Spleen (tissue), 11 donors: ENCODE results near the gene HDHD3. TPM values are rescaled to one million over a fixed set of nuclear protein-coding genes. Genes with fewer than 3 reads are reported as not detected.

Experiments
- DNase-seq: peaks from one replicate; pipeline ENCODE4 v3.0.0-alpha.2; 2020
- H3K27ac ChIP-seq, 8 donors: fragments of 200-600 bp; sonication (generic) in 7 of 8; 1 replicate in 4 of 8; 2 replicates in 4 of 8; pipeline versions ENCODE4 v1.5.0 to v1.8.0; 2016 to 2021; ENCODE audit warnings: inconsistent platforms in 4 of 8, mild to moderate bottlenecking in 4 of 8, moderate library complexity in 1 of 8
- H3K27me3 ChIP-seq, 7 donors: fragments of 200-600 bp; sonication (generic) in 6 of 7; replicated peaks in 1 of 7; 1 replicate in 4 of 7; 2 replicates in 3 of 7; pipeline versions ENCODE4 v1.5.0 to v1.8.0; 2016 to 2021; ENCODE audit warnings: inconsistent platforms in 3 of 7, mild to moderate bottlenecking in 1 of 7
- H3K36me3 ChIP-seq, 6 donors: fragments of 200-600 bp; sonication (generic) in 5 of 6; 1 replicate in 4 of 6; 2 replicates in 2 of 6; pipeline versions ENCODE4 v1.5.0 to v1.8.0; 2016 to 2021; ENCODE audit warnings: inconsistent platforms in 2 of 6
- H3K4me1 ChIP-seq, 6 donors: fragments of 200-600 bp; sonication (generic) in 5 of 6; 1 replicate in 3 of 6; 2 replicates in 3 of 6; pipeline versions ENCODE4 v1.5.0 to v1.8.0; 2016 to 2021; ENCODE audit warnings: inconsistent platforms in 3 of 6
- H3K4me3 ChIP-seq, 8 donors: fragments of 200-600 bp; sonication (generic) in 7 of 8; 1 replicate in 4 of 8; 2 replicates in 4 of 8; pipeline versions ENCODE4 v1.5.0 to v1.8.0; 2016 to 2021; ENCODE audit warnings: inconsistent platforms in 4 of 8, mild to moderate bottlenecking in 4 of 8, moderate library complexity in 2 of 8
- H3K9me3 ChIP-seq, 8 donors: fragments of 200-600 bp; sonication (generic) in 7 of 8; 1 replicate in 4 of 8; 2 replicates in 4 of 8; pipeline versions ENCODE4 v1.5.0 to v1.8.0; 2016 to 2021; ENCODE audit warnings: inconsistent platforms in 4 of 8
- CTCF ChIP-seq, 11 experiments: fragments of 200-600 bp in 7 of 11; fragments of 450-650 bp in 4 of 11; sonication (generic) in 4 of 11; IDR thresholded peaks in 8 of 11; conservative IDR thresholded peaks in 3 of 11; 1 replicate in 7 of 11; 2 replicates in 4 of 11; pipeline versions ENCODE4 v1.4.0 to v1.8.0; 2016 to 2021; ENCODE audit warnings: antibody characterized with exemption in 11 of 11, inconsistent platforms in 4 of 11, mild to moderate bottlenecking in 1 of 11
- POLR2A ChIP-seq, 3 donors: fragments of 450-650 bp; IDR thresholded peaks; one replicate each; pipeline ENCODE4 v1.5.1; 2017; ENCODE audit warnings: antibody characterized with exemption in 3 of 3, mild to moderate bottlenecking in 1 of 3
- POLR2AphosphoS5 ChIP-seq, 3 donors: sonication (generic); formaldehyde crosslinking; IDR thresholded peaks; one replicate each; pipeline ENCODE4 v1.5.1; 2017; ENCODE audit warnings: antibody characterized with exemption in 3 of 3
- WGBS, 5 donors: extraction: QIAGEN DNeasy Blood & Tissue Kit in 3 of 5; methylation state at CpG; one replicate each; pipeline versions ENCODE4 v1.1.5 to v1.1.7; 2013 to 2018; 5-methylcytosine and 5-hydroxymethylcytosine counted together
- intact Hi-C: fragments of 100-400 bp; cut with DNase I; formaldehyde crosslinking; loops from one replicate; pipeline ENCODE4 v1.15.0; 2023; ENCODE audit warnings: low total_unique reads
- polyA plus RNA-seq, 3 donors: library from polyadenylated mRNA; stranded (reverse); fragments of 200-250 nt; gene quantifications; one replicate each; pipeline ENCODE4 v1.2.1, GENCODE V29; 2013
- total RNA-seq, 7 donors: library from RNA; depleted of rRNA in 3 of 7; stranded (reverse); fragments of >200 nt in 3 of 7; fragmentation: NEBNext Ultra II Directional in 4 of 7; extraction: Animal tissue kit (Norgen Biotek cat#: 25700) in 4 of 7; gene quantifications; one replicate each; pipeline versions ENCODE4 v1.1.0 to v1.2.1, GENCODE V29; 2016 to 2021
- donor health status: healthy with polysubstance abuse.
- donor health status: DM: no; HTN: no; CAD: no; lungs with moderate emphysema.
- donor health status: DM: no; HTN: no; CAD: no.
- donor health status: Bipolar disorder and iron deficiency.
- donor health status: healthy.
- donor health status: DM: no; HTN: no; CAD: no.
- donor health status: DM: yes; HTN: yes; CAD: no.

The HDHD3 gene
- total and polyA plus RNA-seq, 10 donors = 13.5 to 38.3 (median 17.6) TPM

GRCh38 chr9:113399646-113400200, 22.9 kb upstream of the HDHD3 start:
- intact Hi-C loops = no loop called here
- H3K27ac ChIP-seq = no peak overlapping the region
- WGBS, 5 donors = 90 to 100% (median 96%) methylated on average over 2 to 3 of the region's 3 CpGs
- H3K4me3 ChIP-seq = peak overlapping the region in 5 of 8 donors; percentile 82 to 97 (median 87)
- TF ChIP-seq POLR2A (IDR thresholded peaks at IDR 0.05) (no peak), POLR2AphosphoS5 (IDR thresholded peaks at IDR 0.05) (no peak), CTCF (IDR thresholded peaks at IDR 0.05 in 8 of 11, conservative IDR thresholded peaks at IDR 0.05 in 3 of 11) (no peak)
- DNase-seq = no peak
- peaks cover 0 to 63% (median 21%) of the 10 kb centered on the region in 6 donors for H3K4me1 ChIP-seq
- no peaks in the 10 kb centered on the region for H3K9me3 ChIP-seq
- peaks cover 0 to 27% (median 0%) of the 10 kb centered on the region in 6 donors for H3K36me3 ChIP-seq
- no peaks in the 10 kb centered on the region for H3K27me3 ChIP-seq

GRCh38 chr9:113398796-113399195, 22.0 kb upstream of the HDHD3 start:
- no peak overlapping the region for H3K4me3 ChIP-seq
- TF ChIP-seq CTCF (IDR thresholded peaks at IDR 0.05 in 8 of 11, conservative IDR thresholded peaks at IDR 0.05 in 3 of 11) (no peak), POLR2A (IDR thresholded peaks at IDR 0.05) (no peak), POLR2AphosphoS5 (IDR thresholded peaks at IDR 0.05) (no peak)
- no peaks in the 10 kb centered on the region for H3K27me3 ChIP-seq
- no peak for DNase-seq
- H3K27ac ChIP-seq = no peak overlapping the region
- H3K36me3 ChIP-seq = peaks cover 0 to 35% (median 0%) of the 10 kb centered on the region in 6 donors
- peaks cover 0 to 54% (median 21%) of the 10 kb centered on the region in 6 donors for H3K4me1 ChIP-seq
- 84 to 96% (median 88%) methylated on average over 5 of the region's 5 CpGs for WGBS, 5 donors
- H3K9me3 ChIP-seq = no peaks in the 10 kb centered on the region
- intact Hi-C loops = no loop called here

DNA sequence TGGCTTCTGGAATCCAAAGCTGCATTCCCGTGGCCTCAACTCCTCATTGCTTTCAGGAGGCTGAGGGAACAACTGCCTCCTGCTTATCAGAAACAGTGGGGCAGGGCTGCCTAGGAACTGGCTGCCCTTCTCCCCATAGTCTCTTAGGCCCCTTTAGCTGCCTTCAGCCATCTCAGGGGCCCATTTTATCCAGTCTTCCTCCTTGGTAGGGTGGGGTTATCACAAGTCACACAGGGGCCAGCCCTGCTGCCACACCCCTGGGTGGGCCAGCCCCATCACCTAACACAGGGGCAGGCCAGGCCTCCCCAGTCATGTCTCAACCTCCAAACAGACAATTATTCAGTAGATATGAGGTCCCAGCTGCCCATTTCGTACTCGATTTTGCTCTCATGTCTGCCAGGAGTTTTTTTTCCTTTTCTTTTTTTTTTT, 20.4 kb upstream of the HDHD3 start:
- Histone ChIP-seq H3K27me3 (no peaks in the 10 kb centered on the region), H3K9me3 (no peaks in the 10 kb centered on the region), H3K36me3 (peaks cover 0 to 50% (median 5%) of the 10 kb centered on the region in 6 donors), H3K4me1 (peaks cover 0 to 38% (median 21%) of the 10 kb centered on the region in 6 donors), H3K27ac (no peak overlapping the region), H3K4me3 (no peak overlapping the region)
- WGBS, 5 donors = 76 to 94% (median 92%) methylated on average over 3 of the region's 3 CpGs
- intact Hi-C loops = no loop called here
- DNase-seq = no peak
- TF ChIP-seq CTCF (IDR thresholded peaks at IDR 0.05 in 8 of 11, conservative IDR thresholded peaks at IDR 0.05 in 3 of 11) (no peak), POLR2A (IDR thresholded peaks at IDR 0.05) (no peak), POLR2AphosphoS5 (IDR thresholded peaks at IDR 0.05) (no peak)

GRCh38 chr9:113395000-113395861, 18.4 kb upstream of the HDHD3 start:
- no peak for TF ChIP-seq POLR2A (IDR thresholded peaks at IDR 0.05)
- TF ChIP-seq CTCF (IDR thresholded peaks at IDR 0.05 in 8 of 11, conservative IDR thresholded peaks at IDR 0.05 in 3 of 11) = no peak
- TF ChIP-seq POLR2AphosphoS5 (IDR thresholded peaks at IDR 0.05) = no peak
- intact Hi-C loops = no loop called here

More at GRCh38 chr9:113395000-113395861, 18.4 kb upstream of the HDHD3 start:
- Histone ChIP-seq H3K4me1 (peaks cover 0 to 21% (median 6%) of the 10 kb centered on the region in 6 donors), H3K27ac (no peak overlapping the region), H3K27me3 (no peaks in the 10 kb centered on the region), H3K4me3 (no peak overlapping the region), H3K36me3 (peaks cover 0 to 70% (median 24%) of the 10 kb centered on the region in 6 donors), H3K9me3 (no peaks in the 10 kb centered on the region)
- no peak for DNase-seq
- WGBS, 5 donors = 93 to 99% (median 96%) methylated on average over 9 of the region's 9 CpGs
